Osteocyte (in vitro differentiated cells): ENCODE measurements around the gene MAP7. TPM values are rescaled to one million over a fixed set of nuclear protein-coding genes. Genes with fewer than 3 reads are reported as not detected.
"Not testable (repeated sequence)": the region's sequence is repeated elsewhere in the genome, so short reads cannot be mapped to it uniquely, and the experiment has no call there.

Source experiments
- DNase-seq: peaks from one replicate; pipeline ENCODE4 v3.0.0; 2021; ENCODE audit warnings: mixed read lengths; ENCODE audit not compliant: unreplicated experiment; ENCODE audit errors: extremely low spot score
- H3K27ac Mint-ChIP-seq: one replicate; pipeline ENCODE4 v1.8.0; 2021; ENCODE audit warnings: mild to moderate bottlenecking, mixed read lengths; ENCODE audit not compliant: unreplicated experiment
- H3K27me3 Mint-ChIP-seq: one replicate; pipeline ENCODE4 v1.8.0; 2021; ENCODE audit warnings: mixed read lengths; ENCODE audit not compliant: unreplicated experiment
- H3K36me3 Mint-ChIP-seq: one replicate; pipeline ENCODE4 v1.8.0; 2021; ENCODE audit warnings: mixed read lengths; ENCODE audit not compliant: unreplicated experiment
- H3K4me1 Mint-ChIP-seq: one replicate; pipeline ENCODE4 v1.8.0; 2021; ENCODE audit warnings: mixed read lengths; ENCODE audit not compliant: unreplicated experiment
- H3K4me3 Mint-ChIP-seq: one replicate; pipeline ENCODE4 v1.8.0; 2021; ENCODE audit warnings: mild to moderate bottlenecking, moderate library complexity, mixed read lengths; ENCODE audit not compliant: unreplicated experiment
- H3K9me3 Mint-ChIP-seq: one replicate; pipeline ENCODE4 v1.8.0; 2021; ENCODE audit warnings: mixed read lengths; ENCODE audit not compliant: unreplicated experiment
- total RNA-seq: library from RNA; stranded (reverse); gene quantifications from 2 replicates; pipeline ENCODE4 v1.2.1, GENCODE V29; 2021
- TF ChIP-seq, protein P1 (sequence below): fragments of 200-600 bp; sonication (generic); IDR thresholded peaks from 2 replicates; pipeline ENCODE4 v1.5.0; 2021; ENCODE audit warnings: antibody characterized with exemption, mild to moderate bottlenecking, moderate library complexity

MAP7 gene
- total RNA-seq, 1 donor from 2014 or later, result 0.38 TPM

DNA sequence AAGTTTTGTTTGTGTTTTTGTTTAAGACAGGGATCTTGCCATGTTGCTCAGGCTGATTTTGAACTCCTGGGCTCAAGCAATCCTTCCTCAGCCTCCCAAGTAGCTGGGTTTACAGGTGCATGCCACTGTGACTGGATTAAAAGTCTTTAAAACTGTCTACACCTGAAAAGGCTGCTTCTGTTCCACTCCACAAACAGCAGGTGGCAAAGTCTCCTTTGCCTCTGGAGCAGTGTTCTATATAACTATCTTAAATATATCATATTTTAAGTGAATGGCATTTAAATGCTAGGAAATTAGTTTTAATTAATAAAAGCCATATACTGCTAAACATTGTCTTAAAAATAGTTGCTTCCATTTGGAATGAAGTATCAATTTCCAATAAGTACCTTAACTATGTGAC is 171.3 kb downstream of the MAP7 start:
- no peaks in the 10 kb centered on the region for H3K9me3 Mint-ChIP-seq
- no peak for DNase-seq
- H3K36me3 Mint-ChIP-seq, result no peaks in the 10 kb centered on the region
- H3K4me3 Mint-ChIP-seq, result no peak overlapping the region
- TF ChIP-seq, protein P1, sequence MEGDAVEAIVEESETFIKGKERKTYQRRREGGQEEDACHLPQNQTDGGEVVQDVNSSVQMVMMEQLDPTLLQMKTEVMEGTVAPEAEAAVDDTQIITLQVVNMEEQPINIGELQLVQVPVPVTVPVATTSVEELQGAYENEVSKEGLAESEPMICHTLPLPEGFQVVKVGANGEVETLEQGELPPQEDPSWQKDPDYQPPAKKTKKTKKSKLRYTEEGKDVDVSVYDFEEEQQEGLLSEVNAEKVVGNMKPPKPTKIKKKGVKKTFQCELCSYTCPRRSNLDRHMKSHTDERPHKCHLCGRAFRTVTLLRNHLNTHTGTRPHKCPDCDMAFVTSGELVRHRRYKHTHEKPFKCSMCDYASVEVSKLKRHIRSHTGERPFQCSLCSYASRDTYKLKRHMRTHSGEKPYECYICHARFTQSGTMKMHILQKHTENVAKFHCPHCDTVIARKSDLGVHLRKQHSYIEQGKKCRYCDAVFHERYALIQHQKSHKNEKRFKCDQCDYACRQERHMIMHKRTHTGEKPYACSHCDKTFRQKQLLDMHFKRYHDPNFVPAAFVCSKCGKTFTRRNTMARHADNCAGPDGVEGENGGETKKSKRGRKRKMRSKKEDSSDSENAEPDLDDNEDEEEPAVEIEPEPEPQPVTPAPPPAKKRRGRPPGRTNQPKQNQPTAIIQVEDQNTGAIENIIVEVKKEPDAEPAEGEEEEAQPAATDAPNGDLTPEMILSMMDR, result no peak
- no peaks in the 10 kb centered on the region for H3K4me1 Mint-ChIP-seq
- peaks cover 47% of the 10 kb centered on the region for H3K27me3 Mint-ChIP-seq
- no peak overlapping the region for H3K27ac Mint-ChIP-seq

DNA sequence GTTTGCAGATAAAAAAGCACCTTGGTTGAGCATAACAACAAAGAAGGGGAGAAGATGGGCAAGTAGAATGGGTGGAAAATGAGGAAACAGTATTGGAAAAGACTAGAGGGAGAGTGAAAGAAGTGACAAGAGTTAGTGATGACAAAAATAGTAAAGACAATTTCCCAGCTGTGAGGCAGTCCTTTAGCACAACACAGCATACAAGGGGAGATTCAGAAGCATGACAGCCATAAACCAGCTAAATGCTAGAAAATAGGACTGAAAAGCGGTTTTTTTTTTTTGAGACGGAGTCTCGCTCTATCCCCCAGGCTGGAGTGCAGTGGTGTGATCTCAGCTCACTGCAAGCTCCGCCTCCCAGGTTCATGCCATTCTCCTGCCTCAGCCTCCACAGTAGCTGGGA is 174.4 kb downstream of the MAP7 start:
- H3K4me3 Mint-ChIP-seq, DNase-seq, H3K36me3 Mint-ChIP-seq, H3K9me3 Mint-ChIP-seq, H3K4me1 Mint-ChIP-seq, H3K27ac Mint-ChIP-seq: not testable (repeated sequence)
- H3K27me3 Mint-ChIP-seq, result peaks cover 52% of the 10 kb centered on the region

DNA sequence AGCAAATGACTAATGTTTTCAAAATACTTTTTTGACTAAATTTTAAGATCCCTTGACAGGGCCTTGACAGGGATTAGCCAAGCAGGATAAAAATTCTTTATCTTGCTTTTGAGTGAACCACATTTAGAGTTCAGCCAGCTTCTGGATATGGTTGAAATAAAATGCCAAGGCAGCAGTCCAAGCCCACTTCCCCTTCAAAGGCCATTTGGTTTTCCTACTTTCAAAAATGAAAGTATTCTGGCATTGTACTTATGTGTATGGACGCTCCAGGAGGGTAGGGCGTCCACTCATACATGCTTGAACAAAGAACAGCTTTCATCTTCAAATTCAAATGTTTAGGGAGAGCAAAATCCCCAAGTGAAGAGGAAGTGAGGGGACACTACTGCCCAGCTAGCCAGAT is 178.3 kb downstream of the MAP7 start:
- TF ChIP-seq, protein P1, result no peak
- Mint-ChIP-seq H3K4me1 (no peaks in the 10 kb centered on the region), H3K27ac (no peak overlapping the region), H3K4me3 (no peak overlapping the region), H3K36me3 (no peaks in the 10 kb centered on the region), H3K9me3 (no peaks in the 10 kb centered on the region), H3K27me3 (peaks cover 46% of the 10 kb centered on the region)
- DNase-seq, result no peak

DNA sequence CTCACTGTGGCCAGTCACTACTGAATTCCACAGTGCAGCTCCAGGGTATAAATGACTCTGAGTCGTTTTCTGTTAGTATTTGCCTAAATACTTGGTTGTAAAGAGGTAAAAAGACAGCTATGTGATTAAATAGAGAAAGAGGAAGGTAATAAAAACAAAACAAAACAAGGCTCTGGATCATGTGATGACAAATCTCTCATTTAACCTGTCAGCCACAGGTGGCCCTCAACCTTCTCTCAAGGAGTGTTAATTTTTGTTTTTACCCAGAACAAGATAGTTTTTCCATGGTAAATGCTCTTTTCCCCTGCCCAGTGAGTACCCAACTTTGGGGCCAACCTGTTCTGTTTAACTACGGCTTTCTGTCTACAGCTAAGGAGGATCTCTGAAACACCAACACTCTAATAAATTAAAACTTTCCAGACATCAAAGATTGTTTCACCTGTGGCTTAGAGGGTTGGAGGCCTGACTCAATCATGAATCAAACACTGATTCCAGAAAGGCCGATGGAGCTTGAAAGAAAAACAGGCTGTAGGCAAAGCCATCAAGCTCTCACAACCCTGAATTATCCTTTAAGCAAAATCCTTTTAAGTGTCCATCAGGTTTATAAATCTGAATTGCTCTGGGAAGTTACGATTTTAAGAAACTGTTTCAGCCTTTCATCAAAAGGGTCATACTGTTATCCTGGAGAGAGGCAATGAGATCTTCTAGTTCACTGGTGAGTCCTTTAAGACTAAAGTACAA is 179.1 kb downstream of the MAP7 start:
- DNase-seq, result no peak
- Mint-ChIP-seq H3K4me1 (no peaks in the 10 kb centered on the region), H3K27me3 (peaks cover 43% of the 10 kb centered on the region), H3K9me3 (no peaks in the 10 kb centered on the region), H3K4me3 (no peak overlapping the region), H3K27ac (no peak overlapping the region), H3K36me3 (no peaks in the 10 kb centered on the region)
- TF ChIP-seq, protein P1, result no peak

DNA sequence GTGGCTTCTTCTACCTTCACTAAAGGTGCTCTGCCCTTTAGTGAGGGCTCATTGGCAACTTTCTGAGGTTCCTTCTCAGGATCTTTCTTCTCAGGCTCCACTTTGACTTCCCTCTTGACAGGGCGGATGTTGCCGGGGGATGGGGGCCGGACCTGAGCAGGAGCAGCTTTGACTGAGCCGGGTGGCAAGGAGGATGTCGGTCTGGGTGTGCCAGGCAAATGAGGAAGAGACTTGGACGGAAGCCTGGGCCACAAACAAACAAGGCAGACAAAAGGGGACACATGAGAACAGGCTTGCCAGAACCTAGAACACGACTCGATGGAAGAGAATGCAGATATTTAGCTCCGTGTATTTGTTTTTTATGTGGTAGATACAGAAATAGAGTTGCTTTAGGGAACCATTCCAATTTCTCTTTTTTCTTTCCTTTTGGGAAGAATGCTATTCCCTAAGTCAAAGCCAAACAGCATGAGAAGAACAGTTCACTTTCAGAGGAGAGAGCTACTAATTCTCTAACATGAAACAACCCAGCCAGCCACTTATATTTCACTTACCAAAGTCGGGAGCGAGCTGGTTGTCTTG is 184.4 kb downstream of the MAP7 start:
- TF ChIP-seq, protein P1, result no peak
- H3K27me3 Mint-ChIP-seq, result peaks cover 34% of the 10 kb centered on the region
- H3K4me3 Mint-ChIP-seq, result no peak overlapping the region
- no peaks in the 10 kb centered on the region for H3K9me3 Mint-ChIP-seq
- no peaks in the 10 kb centered on the region for H3K36me3 Mint-ChIP-seq
- H3K27ac Mint-ChIP-seq, result no peak overlapping the region
- DNase-seq, result no peak
- no peaks in the 10 kb centered on the region for H3K4me1 Mint-ChIP-seq
